DMS79 (cell line): ENCODE results near the gene SCN1A.
"Not testable (repeated sequence)": the region's sequence is repeated elsewhere in the genome, so short reads cannot be mapped to it uniquely, and the experiment has no call there.

Source experiments
- DNase-seq: peaks from one replicate; lab custom pipeline; 2025; lab: John Stamatoyannopoulos, UW

Gene SCN1A

GRCh38 chr2:166081131-166081632 is 46.6 kb downstream of the SCN1A start:
- DNase-seq, result no peak

- DNase-seq, result no peak
Measured at GRCh38 chr2:166074430-166074829, 53.4 kb downstream of the SCN1A start.

GRCh38 chr2:166074011-166074410 is 53.8 kb downstream of the SCN1A start:
- DNase-seq, result no peak

GRCh38 chr2:166070231-166070630 is 57.6 kb downstream of the SCN1A start:
- no peak for DNase-seq

- no peak for DNase-seq
Measured at GRCh38 chr2:166068981-166069380, 58.8 kb downstream of the SCN1A start.

GRCh38 chr2:166067229-166067628 is 60.6 kb downstream of the SCN1A start:
- DNase-seq, result no peak

- no peak for DNase-seq
Measured at GRCh38 chr2:166060191-166060590, 67.6 kb downstream of the SCN1A start.

GRCh38 chr2:166057370-166058164 is 70.3 kb downstream of the SCN1A start:
- no peak for DNase-seq

- no peak for DNase-seq
Measured at GRCh38 chr2:166044853-166045483, 82.9 kb downstream of the SCN1A start.

- no peak for DNase-seq
Measured at GRCh38 chr2:166042768-166043390, 84.9 kb downstream of the SCN1A start.

- DNase-seq, result no peak
Measured at GRCh38 chr2:166042356-166042755, 85.5 kb downstream of the SCN1A start.

- DNase-seq, result no peak
Measured at GRCh38 chr2:166041613-166042012, 86.2 kb downstream of the SCN1A start.

GRCh38 chr2:166032361-166032760 is 95.5 kb downstream of the SCN1A start:
- no peak for DNase-seq

GRCh38 chr2:166031054-166031453 is 96.8 kb downstream of the SCN1A start:
- no peak for DNase-seq

- no peak for DNase-seq
Measured at GRCh38 chr2:166025313-166025712, 102.5 kb downstream of the SCN1A start.

- DNase-seq, result no peak
Measured at GRCh38 chr2:166017208-166017607, 110.6 kb downstream of the SCN1A start.

GRCh38 chr2:166013878-166014277 is 113.9 kb downstream of the SCN1A start:
- no peak for DNase-seq

- no peak for DNase-seq
Measured at GRCh38 chr2:166011660-166012059, 116.2 kb downstream of the SCN1A start.

- DNase-seq, result no peak
Measured at GRCh38 chr2:166000401-166000800, 127.4 kb downstream of the SCN1A start.

GRCh38 chr2:165990846-165991245 is 137.0 kb downstream of the SCN1A start:
- no peak for DNase-seq

GRCh38 chr2:165989851-165990250 is 138.0 kb downstream of the SCN1A start:
- DNase-seq, result no peak

GRCh38 chr2:165985120-165985519 is 142.7 kb downstream of the SCN1A start:
- DNase-seq, result no peak

- DNase-seq, result not testable (repeated sequence)
Measured at GRCh38 chr2:165972161-165972560, 155.7 kb downstream of the SCN1A start.
